Thyroid gland (tissue), 4 donors: ENCODE data around the gene AGPAT4.
"Not testable (repeated sequence)": the region's sequence is repeated elsewhere in the genome, so short reads cannot be mapped to it uniquely, and the experiment has no call there.

Experiments used
- CTCF ChIP-seq, 6 experiments: fragments of 200-600 bp in 3 of 6; fragments of 450-650 bp in 3 of 6; sonication (generic) in 3 of 6; IDR thresholded peaks; one replicate each; pipeline ENCODE4 v1.5.1; 2016 to 2019; ENCODE audit warnings: antibody characterized with exemption in 6 of 6, mild to moderate bottlenecking in 2 of 6, inconsistent platforms in 1 of 6, moderate library complexity in 1 of 6
- POLR2A ChIP-seq, 2 donors: fragments of 450-650 bp; IDR thresholded peaks; one replicate each; pipeline ENCODE4 v1.6.1; 2017; ENCODE audit warnings: antibody characterized with exemption in 2 of 2, mild to moderate bottlenecking in 2 of 2, moderate library complexity in 1 of 2

GRCh38 chr6:161315246-161315917 is 41.5 kb upstream of the AGPAT4 start:
- TF ChIP-seq CTCF, POLR2A (IDR thresholded peaks at IDR 0.05): not testable (repeated sequence)
